ENCODE measurements around the gene MYEOV. TPM values are rescaled to one million over a fixed set of nuclear protein-coding genes. Genes with fewer than 3 reads are reported as not detected.

The MYEOV gene
- total and polyA plus RNA-seq, 9 of the 15 experiments (the other 6 are each of a cell fraction or from before 2014, with no cell fraction given): 10.2 to 133 (median 32.2) TPM

- TF ChIP-seq ARID3A (IDR thresholded peaks at IDR 0.05; ENCODE audit: borderline replicate concordance, low read depth, low read length): no peak
- no peak for TF ChIP-seq PATZ1 (CRISPR knock-in tag; IDR thresholded peaks at IDR 0.05; ENCODE audit: borderline replicate concordance)
- TF ChIP-seq CBX3 (IDR thresholded peaks at IDR 0.05; ENCODE audit: borderline replicate concordance in 1 of 2, low read length in 2 of 2): peak in 1 of 2 experiments; percentile 8; a peak in 1 of 3 replicates
- TF ChIP-seq ZBTB11 (CRISPR knock-in tag; IDR thresholded peaks at IDR 0.05): peak in 1 of 3 experiments; percentile 80; a peak in 2 of 6 replicates
- peak; percentile 52 for TF ChIP-seq CREM (IDR thresholded peaks at IDR 0.05; ENCODE audit: low read depth)
- no peak; the same call in 1 of the 2 replicates for TF ChIP-seq ZBTB2 (IDR thresholded peaks at IDR 0.05)
- TF ChIP-seq DMBX1 (CRISPR knock-in tag; IDR thresholded peaks at IDR 0.05; ENCODE audit: borderline replicate concordance): peak; percentile 58; the same call in 1 of the 2 replicates
- TF ChIP-seq PBX2 (CRISPR knock-in tag; IDR thresholded peaks at IDR 0.05; ENCODE audit: low read depth): no peak
- peak; percentile 40; the same call in 1 of the 2 replicates for TF ChIP-seq PBX2 (tag; conservative IDR thresholded peaks at IDR 0.05; ENCODE audit: low read depth)
- TF ChIP-seq THRB (CRISPR knock-in tag; conservative IDR thresholded peaks at IDR 0.05): no peak
Observed at GRCh38 chr11:69296890-69297786, 3.2 kb downstream of the MYEOV start (continued).

Data from K562 (cell line).